Endothelial cell of umbilical vein (primary cell): ENCODE data around the gene OPTN. TPM values are rescaled to one million over a fixed set of nuclear protein-coding genes. Genes with fewer than 3 reads are reported as not detected.

Source experiments
- BruUV-seq: library from RNA; stranded (reverse); fragments of 400-500 nt; replicated peaks from 2 replicates; lab custom pipeline; 2021; lab: Mats Ljungman, UMichigan
- CTCF ChIA-PET: fragments of 300-600, 350-600 bp; sonication (Branson Sonifier 250); formaldehyde crosslinking; loops from one replicate; lab custom pipeline; 2021; ENCODE audit warnings: antibody characterized with exemption, inconsistent platforms; lab: Charles Lee
- POLR2A ChIA-PET: fragments of 300-600, 350-600 bp; sonication (Branson Sonifier 250); formaldehyde crosslinking; loops from one replicate; lab custom pipeline; 2021; ENCODE audit warnings: antibody characterized with exemption, inconsistent platforms; lab: Charles Lee
- DNase-seq: peaks from one replicate; pipeline ENCODE4 v3.0.0-alpha.2; 2011; ENCODE audit warnings: low read depth, low spot score
- FAIRE-seq: peaks from 2 replicates; lab custom pipeline; 2011; peaks lifted over from hg19 to GRCh38; lab: Jason Lieb, UNC
- H2AFZ ChIP-seq: 2 replicates; pipeline ENCODE4 v1.6.0; 2012; ENCODE audit warnings: low read depth, low read length, control low read depth, inconsistent platforms
- H3K27ac ChIP-seq: 2 replicates; pipeline ENCODE4 v1.5.1; 2011; ENCODE audit warnings: low read depth, mild to moderate bottlenecking, control low read depth, low read length, moderate library complexity; ENCODE audit not compliant: insufficient read depth
- H3K27me3 ChIP-seq, 2 experiments: 2 replicates each; pipeline versions ENCODE4 v1.6.0 to v1.6.1; 2011; ENCODE audit warnings: low read length in 2 of 2, mixed read lengths in 1 of 2; ENCODE audit not compliant: control insufficient read depth in 2 of 2, insufficient read depth in 2 of 2
- H3K36me3 ChIP-seq, 2 experiments: 2 replicates in 1 of 2; 3 replicates in 1 of 2; pipeline ENCODE4 v1.5.1; 2011; ENCODE audit warnings: low read length in 2 of 2, mild to moderate bottlenecking in 1 of 2, moderate library complexity in 1 of 2; ENCODE audit not compliant: control insufficient read depth in 2 of 2, insufficient read depth in 2 of 2; ENCODE audit errors: extremely low read depth in 1 of 2
- H3K4me1 ChIP-seq: 3 replicates; pipeline ENCODE4 v1.5.1; 2011; ENCODE audit warnings: mild to moderate bottlenecking, low read length; ENCODE audit not compliant: control insufficient read depth, insufficient read depth; ENCODE audit errors: extremely low read depth
- H3K4me2 ChIP-seq: 2 replicates; pipeline ENCODE4 v1.6.1; 2011; ENCODE audit warnings: low read length, control low read depth, mixed read lengths; ENCODE audit not compliant: insufficient read depth
- H3K4me3 ChIP-seq, 3 experiments: fragments of 200-600 bp in 1 of 3; sonication (generic), shearing (Covaris generic) in 1 of 3; replicated peaks in 1 of 3; 2 replicates each; pipeline ENCODE4 v1.5.1; 2011 to 2016; ENCODE audit warnings: control low read depth in 3 of 3, low read length in 3 of 3, mild to moderate bottlenecking in 2 of 3, inconsistent platforms in 1 of 3, low read depth in 1 of 3, moderate library complexity in 1 of 3; ENCODE audit not compliant: insufficient read depth in 1 of 3
- H3K79me2 ChIP-seq: 2 replicates; pipeline ENCODE4 v1.6.0; 2012; ENCODE audit warnings: low read length, inconsistent platforms; ENCODE audit not compliant: control insufficient read depth, insufficient read depth
- H3K9ac ChIP-seq: replicated peaks from 2 replicates; pipeline ENCODE3; 2011; ENCODE audit warnings: low read length, control low read depth; ENCODE audit not compliant: insufficient read depth; ENCODE audit errors: extremely low read depth
- H3K9me1 ChIP-seq: replicated peaks from 3 replicates; pipeline ENCODE4 v1.6.0; 2011; ENCODE audit warnings: mild to moderate bottlenecking, low read length; ENCODE audit not compliant: control insufficient read depth, insufficient read depth; ENCODE audit errors: extremely low read depth
- H3K9me3 ChIP-seq: replicated peaks from 2 replicates; pipeline ENCODE4 v1.5.1; 2012; ENCODE audit warnings: low read length, inconsistent platforms; ENCODE audit not compliant: control insufficient read depth, insufficient read depth
- H4K20me1 ChIP-seq: replicated peaks from 2 replicates; pipeline ENCODE3; 2011; ENCODE audit warnings: mild to moderate bottlenecking, low read length; ENCODE audit not compliant: control insufficient read depth, insufficient read depth; ENCODE audit errors: extremely low read depth
- EZH2 ChIP-seq: IDR thresholded peaks from 2 replicates; pipeline ENCODE4 v1.6.1; 2012; ENCODE audit warnings: borderline replicate concordance, low read depth, mild to moderate bottlenecking, moderate library complexity, low read length, inconsistent platforms; ENCODE audit not compliant: severe bottlenecking
- FOS ChIP-seq: IDR thresholded peaks from 2 replicates; pipeline ENCODE4 v1.6.1; 2011; ENCODE audit warnings: mild to moderate bottlenecking, low read length, moderate library complexity, borderline replicate concordance; ENCODE audit not compliant: insufficient read depth
- GATA2 ChIP-seq: IDR thresholded peaks from 2 replicates; pipeline ENCODE4 v1.7.0; 2011; ENCODE audit warnings: low read depth, mild to moderate bottlenecking, moderate library complexity, mixed read lengths, low read length; ENCODE audit not compliant: insufficient read length, insufficient read depth
- JUN ChIP-seq: IDR thresholded peaks from 2 replicates; pipeline ENCODE4 v1.6.1; 2011; ENCODE audit warnings: borderline replicate concordance, low read depth; ENCODE audit not compliant: insufficient read length, insufficient read depth
- MYC ChIP-seq: IDR thresholded peaks from one replicate; pipeline ENCODE4 v1.6.1; 2011; ENCODE audit warnings: mild to moderate bottlenecking, low read depth, low read length
- POLR2A ChIP-seq: IDR thresholded peaks from 2 replicates; pipeline ENCODE4 v1.6.1; 2012; ENCODE audit warnings: low read depth, mild to moderate bottlenecking, control low read depth, low read length
- POLR2AphosphoS5 ChIP-seq: IDR thresholded peaks from 2 replicates; pipeline ENCODE4 v1.6.1; 2012; ENCODE audit warnings: low read depth, mild to moderate bottlenecking, control low read depth, low read length, moderate library complexity; ENCODE audit not compliant: insufficient read depth
- dilution Hi-C: fragments of 300-500 bp; cut with MboI; formaldehyde crosslinking; loops from one replicate; pipeline ENCODE4 v1.15.0; 2019; ENCODE audit warnings: low sequenced_read_pairs; ENCODE audit not compliant: extremely low pct_ligation_motif_present
- intact Hi-C: fragments of 100-400 bp; cut with micrococcal nuclease; formaldehyde crosslinking; loops from one replicate; pipeline ENCODE4 v1.10.0; 2022
- polyA plus RNA-seq, 4 experiments: library from polyadenylated mRNA; depleted of rRNA in 3 of 4; stranded (reverse) in 3 of 4; unstranded in 1 of 4; fragments of >200 nt; gene quantifications; 2 replicates each; pipeline versions ENCODE4 v1.2.1 to v1.2.3, GENCODE V29; 2011 to 2012; ENCODE audit warnings: missing spikeins in 1 of 4
- total RNA-seq: library from RNA; stranded (reverse); gene quantifications from 2 replicates; pipeline ENCODE4 v1.2.3, GENCODE V29; 2021
- TF ChIP-seq, protein P1 (sequence below), 2 donors: IDR thresholded peaks; 1 replicate in 1 of 2; 2 replicates in 1 of 2; pipeline ENCODE4 v1.5.1; 2011; ENCODE audit warnings: low read length in 2 of 2, mild to moderate bottlenecking in 2 of 2, moderate library complexity in 2 of 2, control low read depth in 1 of 2, inconsistent platforms in 1 of 2, low read depth in 1 of 2; ENCODE audit not compliant: insufficient read depth in 1 of 2; ENCODE audit errors: extremely low read depth in 1 of 2
- TF ChIP-seq, protein P2 (sequence below): IDR thresholded peaks from 2 replicates; pipeline ENCODE4 v1.6.1; 2011; ENCODE audit not compliant: insufficient read depth, insufficient read length

Gene OPTN
- total and polyA plus RNA-seq, 2 donors (not counting 3 experiments of a cell fraction or from before 2014, with no cell fraction given): 22.7 to 94.2 TPM

- FAIRE-seq (no peak), DNase-seq (no peak)
- H3K9me1 ChIP-seq: no peaks in the 10 kb centered on the region
- TF ChIP-seq, protein P1, sequence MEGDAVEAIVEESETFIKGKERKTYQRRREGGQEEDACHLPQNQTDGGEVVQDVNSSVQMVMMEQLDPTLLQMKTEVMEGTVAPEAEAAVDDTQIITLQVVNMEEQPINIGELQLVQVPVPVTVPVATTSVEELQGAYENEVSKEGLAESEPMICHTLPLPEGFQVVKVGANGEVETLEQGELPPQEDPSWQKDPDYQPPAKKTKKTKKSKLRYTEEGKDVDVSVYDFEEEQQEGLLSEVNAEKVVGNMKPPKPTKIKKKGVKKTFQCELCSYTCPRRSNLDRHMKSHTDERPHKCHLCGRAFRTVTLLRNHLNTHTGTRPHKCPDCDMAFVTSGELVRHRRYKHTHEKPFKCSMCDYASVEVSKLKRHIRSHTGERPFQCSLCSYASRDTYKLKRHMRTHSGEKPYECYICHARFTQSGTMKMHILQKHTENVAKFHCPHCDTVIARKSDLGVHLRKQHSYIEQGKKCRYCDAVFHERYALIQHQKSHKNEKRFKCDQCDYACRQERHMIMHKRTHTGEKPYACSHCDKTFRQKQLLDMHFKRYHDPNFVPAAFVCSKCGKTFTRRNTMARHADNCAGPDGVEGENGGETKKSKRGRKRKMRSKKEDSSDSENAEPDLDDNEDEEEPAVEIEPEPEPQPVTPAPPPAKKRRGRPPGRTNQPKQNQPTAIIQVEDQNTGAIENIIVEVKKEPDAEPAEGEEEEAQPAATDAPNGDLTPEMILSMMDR (IDR thresholded peaks at IDR 0.05; ENCODE audit: extremely low read depth in 1 of 2, insufficient read depth in 1 of 2, low read depth in 1 of 2, low read length in 2 of 2): no peak
- no peak for TF ChIP-seq JUN
- TF ChIP-seq GATA2: no peak
- no peak for TF ChIP-seq POLR2A
- TF ChIP-seq, protein P2, sequence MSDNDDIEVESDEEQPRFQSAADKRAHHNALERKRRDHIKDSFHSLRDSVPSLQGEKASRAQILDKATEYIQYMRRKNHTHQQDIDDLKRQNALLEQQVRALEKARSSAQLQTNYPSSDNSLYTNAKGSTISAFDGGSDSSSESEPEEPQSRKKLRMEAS: no peak
- TF ChIP-seq FOS: no peak
- no peak for TF ChIP-seq MYC
- TF ChIP-seq POLR2AphosphoS5: no peak
- TF ChIP-seq EZH2: no peak
- H3K4me3 ChIP-seq: no peak overlapping the region
- no peaks in the 10 kb centered on the region for H4K20me1 ChIP-seq
- CTCF ChIA-PET: interaction anchor here (0.7 to 1.0 kb wide), 2 partner anchors 9 kb away, joined by 3 to 4 read pairs; no protein-coding TSS in a partner anchor
- no peaks in the 10 kb centered on the region for H3K4me1 ChIP-seq
- dilution Hi-C loops: no loop called here
- H3K79me2 ChIP-seq: no peaks in the 10 kb centered on the region
- no peak overlapping the region for H3K4me2 ChIP-seq
- no peak overlapping the region for H2AFZ ChIP-seq
- H3K36me3 ChIP-seq: peaks cover 0 to 7% of the 10 kb centered on the region in 2 experiments
- no peaks in the 10 kb centered on the region for H3K9me3 ChIP-seq
- H3K27me3 ChIP-seq: no peaks in the 10 kb centered on the region
- intact Hi-C loops: no loop called here
- BruUV-seq: no TSS peak
- no peak overlapping the region for H3K9ac ChIP-seq
- POLR2A ChIA-PET: no interaction called here
- no peak overlapping the region for H3K27ac ChIP-seq
Observed at GRCh38 chr10:13180788-13181187, 80.8 kb downstream of the OPTN start.
